GM19099 (cell line): ENCODE measurements around the gene DOHH.

ENCODE experiments used
- POLR2A ChIP-seq: IDR thresholded peaks from 3 replicates; pipeline ENCODE4 v1.6.1; 2011; ENCODE audit warnings: low read depth; ENCODE audit not compliant: insufficient read length; ENCODE audit errors: extremely low read depth

The DOHH gene

DNA sequence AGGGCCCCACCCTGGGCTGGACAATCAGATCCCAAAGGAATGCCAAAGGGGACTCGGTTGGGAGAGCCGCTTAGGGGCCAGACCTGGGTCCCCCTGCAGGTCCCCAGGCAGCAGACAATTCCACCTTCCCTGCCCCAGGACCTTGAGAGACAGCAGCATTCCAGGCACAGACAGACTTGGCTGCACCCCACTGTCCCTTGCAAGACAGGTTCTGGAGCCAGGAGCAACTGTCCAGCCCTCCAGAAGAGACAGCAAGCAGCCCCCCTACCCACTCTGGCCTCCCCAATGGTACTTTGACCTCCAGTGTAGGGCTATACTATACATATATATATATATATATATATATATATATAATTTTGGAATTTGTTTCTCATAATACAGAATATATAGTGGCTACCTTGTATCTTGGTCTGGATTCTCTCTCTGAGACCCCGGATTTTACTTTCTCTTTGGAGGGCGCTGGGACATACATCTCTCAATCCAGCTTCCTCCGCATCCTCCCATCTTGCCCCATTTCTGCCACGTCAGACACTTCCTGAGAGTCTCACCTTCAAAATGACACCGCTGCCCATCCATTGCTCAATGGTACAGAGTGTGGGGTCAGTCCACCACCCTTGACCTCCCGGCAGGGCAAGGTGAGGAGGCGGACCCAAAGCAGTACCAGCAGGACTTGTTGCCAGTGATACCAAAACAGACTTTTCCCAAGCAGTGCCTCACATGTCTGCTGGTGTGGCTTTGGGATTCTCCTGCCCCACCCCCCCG is 32.9 kb downstream of the DOHH start:
- no peak for TF ChIP-seq POLR2A

GRCh38 chr19:3466635-3467034 is 33.8 kb downstream of the DOHH start:
- TF ChIP-seq POLR2A = no peak

DNA sequence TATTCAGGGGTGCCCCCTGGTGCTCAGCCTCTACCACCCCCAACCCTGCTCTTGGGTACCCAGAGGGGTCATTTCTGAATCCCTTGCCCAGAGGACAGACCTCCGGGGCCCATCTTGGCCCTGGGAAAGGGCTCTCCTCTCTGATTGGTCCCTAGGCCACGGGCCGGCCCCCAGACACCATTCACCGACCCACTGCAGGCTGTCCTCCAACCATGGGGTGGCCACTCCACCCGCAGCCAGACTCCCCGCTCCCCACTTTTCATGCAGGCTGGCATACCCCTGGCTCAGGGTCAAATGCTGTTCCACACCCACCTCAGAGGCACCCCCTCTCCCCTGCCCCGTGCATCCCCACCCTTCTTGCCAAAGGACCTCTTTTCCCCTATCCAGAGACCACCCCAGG is 34.9 kb downstream of the DOHH start:
- TF ChIP-seq POLR2A = no peak

GRCh38 chr19:3464587-3465235 is 35.8 kb downstream of the DOHH start:
- TF ChIP-seq POLR2A = no peak

DNA sequence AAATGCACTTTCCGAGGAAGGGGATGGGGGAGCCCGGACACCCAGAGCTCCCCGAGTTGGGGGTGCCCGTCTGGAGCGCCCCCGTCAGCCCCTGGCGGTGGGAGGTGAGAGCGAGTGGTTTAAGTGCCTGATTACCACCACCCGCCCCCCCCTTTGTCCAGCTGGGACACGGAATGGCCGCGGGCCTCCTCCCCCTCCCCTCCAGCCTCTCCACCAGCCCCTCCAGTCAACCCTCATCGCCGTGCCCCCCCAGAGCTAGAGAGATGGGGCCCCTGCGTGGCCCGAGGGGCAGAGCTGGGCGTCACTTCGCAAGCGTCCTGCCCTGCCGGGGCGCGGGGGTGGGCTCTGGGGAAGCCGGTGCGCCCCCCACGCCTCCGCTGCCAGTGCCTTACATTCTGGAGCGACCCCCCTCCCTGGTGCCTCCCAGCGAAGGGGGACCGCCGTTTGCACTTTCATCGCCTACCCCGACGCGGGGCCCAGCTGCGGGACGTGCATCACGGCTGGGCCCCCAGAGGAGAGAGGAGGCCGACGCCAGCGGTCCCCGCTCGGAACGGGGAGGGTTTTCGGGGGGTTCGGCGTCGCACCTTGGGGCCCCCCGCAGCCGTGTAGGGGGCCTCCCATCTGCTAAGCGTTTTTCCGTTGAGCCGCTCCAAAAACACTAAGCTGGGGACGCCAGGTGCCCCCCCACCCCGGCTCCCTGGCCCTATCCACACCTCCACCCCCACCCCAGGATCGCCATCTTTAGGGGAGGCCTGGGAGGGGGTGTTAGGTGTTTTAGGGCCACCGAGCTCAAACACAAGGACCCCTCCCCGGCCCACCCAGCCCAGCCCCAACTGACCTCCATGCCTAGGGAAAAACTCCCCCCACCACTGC is 36.5 kb downstream of the DOHH start:
- no peak for TF ChIP-seq POLR2A

- no peak for TF ChIP-seq POLR2A
Observed at GRCh38 chr19:3462991-3463713, 37.3 kb downstream of the DOHH start.

GRCh38 chr19:3459965-3460582 is 40.4 kb downstream of the DOHH start:
- TF ChIP-seq POLR2A = no peak

- TF ChIP-seq POLR2A = no peak
Observed at GRCh38 chr19:3459089-3459881, 41.2 kb downstream of the DOHH start.

DNA sequence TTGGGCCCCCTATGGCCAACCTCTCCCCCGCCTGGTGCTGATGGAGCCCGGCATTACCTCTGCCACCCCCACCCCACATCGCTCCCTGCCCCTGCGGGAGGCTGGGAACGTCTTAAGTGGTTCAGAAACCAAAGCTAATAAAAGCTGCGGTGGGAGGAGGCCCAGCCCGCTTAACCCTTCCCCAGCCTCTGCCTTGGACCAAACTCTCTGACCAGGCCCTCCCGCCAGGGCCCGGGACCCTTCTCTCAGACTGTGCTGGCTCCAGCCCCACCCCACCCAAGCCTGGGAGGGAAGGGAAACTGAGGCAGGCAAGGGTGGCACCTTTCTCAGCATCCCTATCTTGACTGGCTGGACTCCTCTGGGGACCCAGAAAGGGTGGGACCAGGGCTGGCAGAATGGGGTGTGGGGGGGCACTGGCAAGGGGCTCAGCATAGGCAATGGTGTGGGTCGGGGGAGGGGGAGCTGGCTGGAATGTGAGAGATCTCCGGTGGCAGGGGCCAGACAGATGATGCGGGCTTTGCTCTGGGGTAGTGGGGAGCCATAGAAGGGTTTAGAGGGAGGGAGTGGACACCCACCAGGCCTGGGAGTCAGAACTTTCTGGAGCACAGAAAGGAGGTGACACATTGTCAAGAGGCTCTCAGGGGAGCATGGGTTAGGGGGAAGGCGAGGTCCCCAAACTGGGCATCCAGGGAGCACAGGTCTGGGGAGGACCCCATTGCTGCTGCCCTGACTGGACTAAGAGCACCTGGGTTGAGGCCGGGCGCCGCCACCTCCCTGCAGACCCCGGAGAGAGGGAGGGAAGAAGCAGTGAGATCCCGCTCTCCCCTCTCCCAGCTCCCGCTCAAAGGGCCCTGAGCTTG is 42.0 kb downstream of the DOHH start:
- TF ChIP-seq POLR2A = no peak

DNA sequence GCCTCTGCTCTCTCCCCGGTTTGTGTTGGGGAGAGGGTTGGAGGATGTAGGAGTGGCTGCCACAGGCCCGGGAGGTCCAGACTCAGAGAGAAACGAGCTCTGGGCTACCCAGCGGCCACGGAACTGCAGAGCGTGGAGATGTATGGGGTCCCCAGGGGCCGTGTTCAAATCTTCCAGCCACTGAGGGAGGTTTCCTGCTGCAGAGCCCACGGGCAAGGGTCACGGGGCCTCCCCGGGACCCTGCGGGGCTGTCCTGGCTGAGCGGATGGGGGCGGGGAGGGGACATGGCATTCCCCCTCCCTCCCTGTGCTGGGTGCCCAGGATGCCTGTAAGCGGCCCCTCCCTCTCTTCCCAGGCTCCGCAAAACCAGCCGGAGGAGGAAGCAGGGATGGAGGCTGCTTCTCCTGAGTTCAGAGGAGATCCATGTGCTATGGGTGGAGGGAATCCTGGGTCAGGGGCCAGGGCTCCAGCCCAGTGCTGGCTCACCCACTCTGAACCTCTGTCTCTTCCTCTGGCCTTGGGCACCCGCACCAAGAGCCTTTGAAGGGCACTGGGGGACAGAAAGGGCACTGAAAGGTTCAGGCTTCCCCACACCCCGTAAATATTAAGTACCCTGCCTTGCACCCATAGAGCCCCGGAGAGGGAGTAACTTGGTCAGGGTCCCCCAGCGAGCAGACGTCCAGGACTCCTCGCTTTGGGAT is 42.8 kb downstream of the DOHH start:
- TF ChIP-seq POLR2A = no peak

GRCh38 chr19:3456925-3457527 is 43.4 kb downstream of the DOHH start:
- TF ChIP-seq POLR2A = no peak
